ENCODE results near the gene PPP1R37.

- TF ChIP-seq EZH2 (IDR thresholded peaks at IDR 0.05; ENCODE audit: borderline replicate concordance) (no peak), CTCF (IDR thresholded peaks at IDR 0.05; ENCODE audit: poor library complexity) (no peak)
These were observed 30.5 kb downstream of the PPP1R37 start for GRCh38 chr19:45123440-45123850.
